ENCODE data around the gene FJX1.

The FJX1 gene, protein sequence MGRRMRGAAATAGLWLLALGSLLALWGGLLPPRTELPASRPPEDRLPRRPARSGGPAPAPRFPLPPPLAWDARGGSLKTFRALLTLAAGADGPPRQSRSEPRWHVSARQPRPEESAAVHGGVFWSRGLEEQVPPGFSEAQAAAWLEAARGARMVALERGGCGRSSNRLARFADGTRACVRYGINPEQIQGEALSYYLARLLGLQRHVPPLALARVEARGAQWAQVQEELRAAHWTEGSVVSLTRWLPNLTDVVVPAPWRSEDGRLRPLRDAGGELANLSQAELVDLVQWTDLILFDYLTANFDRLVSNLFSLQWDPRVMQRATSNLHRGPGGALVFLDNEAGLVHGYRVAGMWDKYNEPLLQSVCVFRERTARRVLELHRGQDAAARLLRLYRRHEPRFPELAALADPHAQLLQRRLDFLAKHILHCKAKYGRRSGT

DNA sequence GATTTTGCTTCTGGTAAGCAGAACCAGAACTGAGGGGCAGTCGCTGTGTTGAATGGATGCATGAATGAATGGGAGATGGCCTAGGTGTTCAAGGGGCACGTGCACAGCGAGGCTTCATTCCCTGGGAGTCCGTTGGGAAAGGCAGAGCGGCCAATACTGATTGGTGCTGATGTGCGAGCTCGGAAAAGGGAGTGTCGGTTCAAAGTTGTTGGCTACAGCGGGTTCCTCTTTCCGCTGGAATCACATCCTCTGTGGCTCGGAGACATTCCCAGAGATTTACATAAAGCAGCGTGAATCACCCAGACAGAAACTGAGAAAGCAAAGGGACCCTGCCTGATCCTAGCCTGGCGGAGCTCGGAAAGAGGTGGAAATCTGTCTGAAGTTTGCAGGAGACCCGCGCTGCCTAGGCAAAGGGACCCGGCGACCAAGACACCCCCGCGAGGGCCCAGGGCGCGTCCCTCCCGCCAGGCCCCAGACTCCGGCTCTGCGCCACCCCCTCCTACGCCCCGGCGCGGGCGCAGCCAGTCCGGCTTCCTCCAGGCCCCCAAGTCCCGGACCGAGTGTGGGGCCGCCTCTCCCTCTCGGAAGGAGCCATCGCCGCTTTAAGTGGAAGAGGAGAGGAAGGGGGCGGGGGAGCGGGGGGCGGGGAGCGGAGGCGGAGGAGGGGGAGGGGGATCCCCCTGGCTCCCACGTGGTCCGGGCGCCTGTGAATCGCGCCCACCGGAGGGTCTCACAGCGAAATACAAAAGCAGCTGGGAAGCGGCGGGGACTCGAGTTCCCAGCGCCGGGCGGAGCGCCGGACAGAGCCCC is at the start of gene FJX1:
TSS of gene FJX1 (plus strand) at position 774 of the 810 bp plus-strand sequence. CDS start 177 bp downstream, outside the sequence.
- DNase-seq (ENCODE audit: low read depth) = peak; percentile 80

DNA sequence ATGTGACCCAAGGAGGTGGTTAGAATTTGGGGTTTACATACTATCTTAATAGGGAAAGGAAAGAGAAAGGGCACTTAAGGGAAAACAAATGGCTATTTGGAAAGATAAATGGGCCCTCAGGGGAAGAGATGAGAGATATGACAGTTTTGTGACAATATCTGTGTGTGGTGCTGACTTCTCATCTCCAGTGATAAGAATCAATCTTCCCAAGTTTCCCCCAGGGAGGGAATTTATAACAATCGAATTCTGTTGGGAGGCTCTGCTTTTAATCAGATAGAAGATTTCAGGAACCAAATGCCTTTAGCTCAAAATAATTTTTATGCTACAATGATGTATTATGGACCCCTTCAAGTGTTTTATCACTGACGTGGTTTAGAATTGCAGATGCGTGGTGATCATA is 46.6 kb upstream of the FJX1 start:
- no peak for DNase-seq (ENCODE audit: low read depth)

DNA sequence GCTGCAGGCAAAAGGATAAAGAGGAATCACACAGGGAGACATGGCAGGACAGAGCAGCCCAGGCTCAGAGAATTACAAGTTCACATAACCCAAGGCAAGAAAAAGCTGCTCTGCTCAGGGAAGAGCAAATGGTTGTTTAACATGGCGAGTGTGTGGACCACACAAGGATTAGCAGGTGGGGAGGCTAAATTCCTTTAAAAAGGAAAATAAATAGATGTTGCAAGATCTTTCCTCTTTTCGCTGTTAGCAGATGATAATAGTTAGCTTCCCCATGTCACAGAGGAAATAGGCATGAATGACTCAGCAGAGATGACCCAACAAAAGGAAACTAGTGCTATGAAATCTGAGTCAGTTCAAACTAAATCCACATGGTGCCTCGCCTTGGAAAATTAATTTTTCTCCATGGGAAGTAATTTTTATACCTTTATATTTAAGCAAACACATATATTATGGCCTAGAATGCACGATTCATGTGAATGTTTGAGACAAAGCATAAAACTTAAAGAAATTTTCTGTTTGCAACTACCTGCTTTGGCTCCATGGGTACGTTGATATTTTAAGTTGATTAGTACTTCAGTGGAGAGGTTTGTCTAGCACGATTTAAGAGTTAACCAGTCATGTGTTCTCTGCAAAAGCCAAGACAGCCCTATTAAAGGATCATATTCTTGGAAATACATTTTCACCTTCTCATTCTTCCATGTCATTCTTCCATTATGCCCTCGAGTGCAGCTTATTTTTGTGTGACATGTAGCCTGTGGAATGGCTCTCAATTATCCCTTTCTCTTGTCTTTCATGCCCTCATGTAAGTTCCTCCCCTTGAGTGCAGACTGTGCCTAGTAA is 38.5 kb upstream of the FJX1 start:
- peak; percentile 95 for DNase-seq (ENCODE audit: low read depth)

DNA sequence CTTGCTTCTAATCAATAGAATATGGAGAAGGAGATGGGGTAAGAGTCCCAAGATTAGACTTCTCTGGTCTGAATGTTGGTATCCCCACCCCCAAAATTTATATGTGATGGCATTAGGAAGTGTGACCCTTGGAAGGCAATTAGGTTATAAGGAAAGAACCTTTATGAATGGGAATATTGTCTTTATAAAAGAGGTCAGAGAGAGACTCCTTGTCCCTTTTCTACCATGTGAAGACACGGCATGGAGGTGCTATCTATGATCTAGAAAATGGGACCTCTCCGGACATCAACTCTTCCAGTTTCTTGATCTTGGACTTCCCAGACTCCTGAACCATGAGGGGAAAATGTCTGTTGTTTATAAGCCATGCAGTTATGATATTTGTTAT is 37.9 kb upstream of the FJX1 start:
- DNase-seq (ENCODE audit: low read depth) = no peak

DNA sequence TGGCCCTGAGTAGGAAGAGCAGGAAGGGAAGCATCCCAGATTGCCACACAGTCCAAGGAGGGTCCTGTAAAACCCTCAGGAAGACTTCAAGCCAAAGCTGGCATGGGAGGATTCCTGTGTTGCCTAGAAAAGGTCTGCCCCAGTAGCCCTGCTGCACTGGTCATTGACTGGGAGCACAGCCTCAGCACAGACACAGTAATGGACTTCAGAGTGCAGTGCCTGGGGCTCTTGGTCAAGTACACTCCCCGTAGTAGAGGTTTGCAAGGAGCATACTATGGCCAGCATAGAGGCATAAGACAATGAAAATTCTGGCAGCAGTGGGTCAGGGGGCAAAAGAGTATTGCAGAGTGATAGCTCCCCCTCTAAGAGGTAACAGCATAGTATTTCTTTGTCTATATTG is 36.2 kb upstream of the FJX1 start:
- DNase-seq (ENCODE audit: low read depth) = no peak

DNA sequence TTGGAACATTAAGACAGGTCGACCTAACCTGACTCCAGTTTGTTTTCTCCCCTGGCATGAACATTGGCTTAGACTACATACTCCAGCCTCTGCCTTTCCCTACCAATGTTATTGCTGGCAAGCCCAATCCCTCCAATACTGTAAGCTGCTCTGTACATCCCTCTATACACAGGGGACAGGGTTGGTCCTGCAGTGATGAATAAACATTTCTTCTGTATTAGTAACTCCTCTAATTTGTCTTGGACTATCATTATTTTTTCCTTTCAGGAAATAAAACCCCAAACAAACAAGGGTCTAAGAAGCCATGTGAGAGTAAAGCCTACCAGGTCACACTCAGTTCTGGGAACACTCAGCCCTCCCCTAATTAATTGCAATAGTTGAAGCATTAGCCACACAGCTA is 35.1 kb upstream of the FJX1 start:
- peak; percentile 89 for DNase-seq (ENCODE audit: low read depth)

DNA sequence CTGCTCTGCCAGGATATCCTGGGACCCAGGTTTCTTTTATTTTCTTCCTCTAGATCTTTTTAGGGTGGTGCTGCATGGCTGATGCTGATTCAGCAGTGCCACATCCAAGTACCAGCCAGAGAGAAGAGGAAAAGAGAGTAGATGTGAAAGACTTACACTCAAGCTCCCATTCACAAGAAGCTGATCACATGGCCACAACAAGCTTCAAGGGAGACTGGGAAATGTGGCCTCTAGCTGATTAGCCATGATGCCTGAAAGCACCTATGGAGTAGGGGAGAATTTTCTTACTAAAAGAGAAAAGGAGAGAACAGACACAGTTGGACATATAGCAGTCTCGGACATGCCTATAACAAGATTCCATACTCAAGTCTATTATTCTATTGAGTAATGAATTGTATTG is 34.4 kb upstream of the FJX1 start:
- no peak for DNase-seq (ENCODE audit: low read depth)

DNA sequence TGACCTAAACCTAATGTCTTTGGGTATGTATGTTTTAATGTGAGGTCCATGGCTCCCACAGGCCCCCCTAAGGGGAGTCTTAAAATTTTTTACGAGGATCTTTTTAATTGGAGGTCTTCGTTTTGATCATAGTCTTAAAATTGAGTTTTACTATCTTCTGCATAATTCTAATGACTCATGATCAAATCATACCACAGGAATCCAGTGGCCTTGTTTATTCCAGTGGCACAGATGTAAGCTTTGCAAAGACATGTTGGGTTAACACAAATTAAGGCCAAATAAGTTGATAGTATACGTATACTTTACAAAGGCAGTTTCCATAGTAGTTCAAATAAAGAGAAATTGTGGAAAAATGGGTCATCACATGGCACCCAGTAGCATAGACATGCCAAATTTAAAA is 33.9 kb upstream of the FJX1 start:
- peak; percentile 59 for DNase-seq (ENCODE audit: low read depth)

DNA sequence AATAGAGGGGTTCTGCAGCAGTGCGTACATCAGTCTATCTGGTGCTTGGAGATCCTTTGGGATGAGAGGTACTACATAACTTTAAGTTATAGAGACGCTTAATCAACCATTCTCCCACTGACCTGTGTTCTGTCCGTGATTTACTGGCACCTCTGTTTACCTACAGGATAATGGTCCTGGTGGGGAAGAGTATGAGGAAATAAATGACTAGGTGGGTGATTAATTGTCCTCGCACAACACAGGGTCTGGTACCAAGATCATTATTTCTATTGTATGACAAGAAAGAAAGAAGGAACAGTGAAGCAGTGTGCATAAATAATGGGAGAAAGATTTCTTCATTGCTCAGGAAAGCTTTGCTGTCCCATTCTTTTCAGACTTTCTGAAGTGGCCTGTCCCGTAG is 32.8 kb upstream of the FJX1 start:
- no peak for DNase-seq (ENCODE audit: low read depth)

DNA sequence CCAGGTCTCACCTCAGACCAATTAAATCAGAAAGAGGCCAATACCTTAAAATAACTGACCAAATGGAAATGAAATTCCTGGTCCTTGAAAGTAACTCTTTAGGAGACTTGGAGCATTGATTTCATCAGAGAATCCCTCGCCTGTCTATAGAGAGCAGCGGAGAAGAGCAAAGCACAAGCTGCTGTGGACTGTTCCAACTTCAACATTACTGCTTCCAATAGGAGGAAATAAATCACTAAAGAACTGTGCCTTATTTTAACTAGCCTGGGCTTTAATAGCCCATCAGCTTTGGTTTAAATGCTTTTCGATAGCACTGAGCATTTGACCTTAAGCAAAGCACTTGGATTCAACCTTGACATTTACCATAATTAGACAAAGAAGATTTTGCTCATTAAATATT is 32.0 kb upstream of the FJX1 start:
- DNase-seq (ENCODE audit: low read depth) = no peak

DNA sequence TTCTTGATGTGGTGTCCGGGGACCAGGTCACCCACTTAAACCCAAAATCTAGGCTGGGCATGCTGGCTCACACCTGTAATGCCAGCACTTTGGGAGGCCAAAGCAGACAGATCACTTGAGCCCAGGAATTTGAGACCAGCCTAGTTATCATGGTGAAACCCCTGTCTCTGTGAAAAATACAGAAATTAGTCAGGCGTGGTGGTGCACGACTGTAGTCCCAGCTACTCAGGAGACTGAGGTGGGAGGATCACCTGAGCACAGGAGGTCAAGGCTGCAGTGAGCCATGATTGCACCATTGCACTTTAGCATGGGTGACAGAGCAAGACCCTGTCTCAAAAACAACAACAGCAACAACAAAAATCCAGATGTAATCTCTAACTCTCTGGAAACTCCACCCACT is 30.3 kb upstream of the FJX1 start:
- no peak for DNase-seq (ENCODE audit: low read depth)

DNA sequence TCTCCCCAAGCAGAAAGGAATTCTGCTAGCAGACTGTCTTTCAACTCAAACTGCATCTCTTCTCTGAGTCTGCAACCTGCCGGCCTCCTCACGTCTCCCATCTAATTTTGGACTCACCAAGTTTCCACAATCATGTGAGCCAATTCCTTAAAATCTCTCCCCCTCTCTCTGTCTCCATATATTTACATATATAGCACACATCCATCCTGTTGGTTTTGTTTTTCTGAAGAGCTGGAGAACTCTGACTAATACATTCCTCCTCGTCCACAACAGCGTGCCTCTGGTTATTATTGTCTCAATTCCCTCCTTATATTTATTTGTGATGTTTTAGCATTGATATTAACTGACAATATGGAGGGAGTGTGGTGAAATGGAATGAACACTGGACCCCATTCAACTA is 29.6 kb upstream of the FJX1 start:
- DNase-seq (ENCODE audit: low read depth) = peak; percentile 59

DNA sequence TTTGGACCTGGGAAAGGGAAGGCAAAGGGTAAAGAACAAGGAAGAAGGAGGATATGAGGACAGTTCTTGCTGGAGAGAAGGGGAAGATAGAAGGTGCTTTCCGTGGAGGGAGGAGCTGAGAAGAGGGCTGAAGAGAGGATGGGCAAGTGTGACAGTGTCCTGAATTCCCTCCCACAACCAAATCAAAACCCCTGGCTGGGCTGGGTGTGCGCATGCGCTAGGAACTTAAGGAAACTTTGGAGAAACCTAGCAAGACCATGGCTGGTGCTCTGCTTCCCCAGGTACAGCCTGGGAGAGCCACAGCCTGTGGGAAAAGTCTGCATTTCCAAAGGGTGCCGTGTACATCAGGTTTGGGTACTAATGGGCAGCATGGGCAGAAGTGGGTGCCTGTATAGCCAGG is 29.0 kb upstream of the FJX1 start:
- no peak for DNase-seq (ENCODE audit: low read depth)

DNA sequence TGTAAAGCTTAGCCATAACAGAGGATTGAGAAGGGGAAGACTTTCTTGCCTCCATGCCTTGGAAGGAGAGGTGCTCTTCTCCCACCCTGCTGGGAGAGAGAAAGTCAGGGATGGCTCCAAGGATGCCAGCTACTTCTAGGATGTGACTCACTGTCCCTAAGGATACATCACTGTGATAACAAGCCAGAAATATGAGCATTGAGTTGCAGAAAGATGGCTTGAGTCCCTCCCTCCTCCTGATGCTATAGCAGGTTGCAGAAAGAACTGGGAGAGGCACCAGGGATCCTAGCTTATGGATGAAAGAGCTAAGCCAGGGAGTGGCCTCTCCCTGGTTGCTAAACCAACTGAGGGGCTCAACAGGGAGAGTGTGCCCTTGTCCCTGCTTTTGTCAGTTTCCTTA is 27.8 kb upstream of the FJX1 start:
- peak; percentile 27 for DNase-seq (ENCODE audit: low read depth)

DNA sequence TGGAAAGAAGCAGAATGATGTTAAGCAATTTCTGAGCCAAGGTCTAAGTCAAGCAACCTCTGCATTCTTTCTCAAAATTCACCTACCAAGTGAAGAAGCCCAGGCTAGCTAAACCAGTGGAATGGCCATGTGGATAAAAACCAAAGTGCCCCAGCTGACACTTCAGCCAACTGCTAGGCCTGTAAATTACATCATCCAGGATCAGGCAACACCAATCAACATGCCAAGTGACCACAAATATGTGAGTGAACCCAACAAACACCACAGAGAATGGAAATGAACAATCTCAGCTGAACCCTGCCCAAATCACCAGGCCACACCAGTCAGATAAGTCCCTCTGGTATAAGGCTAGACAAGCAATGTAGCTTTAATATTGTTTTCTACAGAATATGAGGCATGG is 25.1 kb upstream of the FJX1 start:
- DNase-seq (ENCODE audit: low read depth) = peak; percentile 89

DNA sequence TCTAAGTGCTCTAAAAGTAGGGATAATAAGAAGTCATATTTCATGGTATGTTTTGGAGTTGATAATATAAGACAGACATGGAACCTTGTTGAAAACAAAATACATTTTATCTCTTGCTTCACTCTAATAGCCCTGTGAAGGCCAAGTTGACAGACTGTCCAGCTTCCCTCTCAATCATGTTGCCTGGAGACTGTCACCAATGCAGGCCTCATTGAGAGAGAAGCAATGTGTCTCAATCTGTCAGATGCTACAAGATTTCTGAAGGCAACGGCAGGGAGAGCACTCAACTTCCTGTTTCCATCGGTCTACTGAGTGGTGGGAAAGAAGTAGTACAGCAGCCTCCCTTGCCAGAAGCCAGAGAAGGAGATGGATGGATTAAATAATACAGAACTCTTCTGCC is 23.6 kb upstream of the FJX1 start:
- no peak for DNase-seq (ENCODE audit: low read depth)

DNA sequence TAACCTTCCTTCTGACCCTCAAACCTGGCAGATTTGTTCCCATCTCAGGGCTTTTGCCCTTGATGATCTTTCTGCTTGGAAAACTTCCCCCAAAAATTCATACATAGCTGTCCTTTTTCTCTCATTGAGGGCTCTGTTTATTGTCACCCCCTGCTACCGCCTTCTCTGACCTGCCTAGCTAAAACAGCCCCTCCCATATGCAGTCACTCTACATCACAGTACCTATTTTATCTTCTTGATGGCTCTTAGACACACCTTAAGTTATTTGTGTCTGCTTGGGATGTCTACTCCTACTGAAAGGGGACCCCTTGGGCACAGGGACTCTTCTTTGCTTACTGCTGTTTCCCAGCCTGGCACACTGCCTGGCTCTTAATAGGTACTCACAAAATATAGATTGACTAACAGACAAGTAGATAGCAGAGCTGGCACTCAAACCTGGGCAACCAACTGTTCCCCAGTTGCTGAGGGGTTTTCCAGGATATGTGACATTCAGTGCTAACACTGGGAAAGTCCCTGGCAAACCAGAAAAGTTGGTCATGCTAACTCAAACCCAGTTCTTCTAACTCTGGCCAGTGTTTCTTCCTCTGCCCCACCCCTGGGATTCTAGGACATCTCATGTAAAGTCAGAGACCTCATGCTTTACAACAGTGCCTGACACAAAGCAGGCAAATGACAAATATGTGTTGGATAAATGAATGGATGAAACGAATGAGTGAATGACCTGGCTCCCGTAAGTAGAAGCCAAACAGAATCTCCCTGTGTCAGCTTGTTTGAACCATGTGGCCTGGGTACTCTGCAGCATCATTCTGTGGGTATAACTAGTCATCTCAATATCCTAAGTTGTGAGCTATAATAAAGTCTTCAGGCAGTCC is 19.8 kb upstream of the FJX1 start:
- DNase-seq (ENCODE audit: low read depth) = no peak

DNA sequence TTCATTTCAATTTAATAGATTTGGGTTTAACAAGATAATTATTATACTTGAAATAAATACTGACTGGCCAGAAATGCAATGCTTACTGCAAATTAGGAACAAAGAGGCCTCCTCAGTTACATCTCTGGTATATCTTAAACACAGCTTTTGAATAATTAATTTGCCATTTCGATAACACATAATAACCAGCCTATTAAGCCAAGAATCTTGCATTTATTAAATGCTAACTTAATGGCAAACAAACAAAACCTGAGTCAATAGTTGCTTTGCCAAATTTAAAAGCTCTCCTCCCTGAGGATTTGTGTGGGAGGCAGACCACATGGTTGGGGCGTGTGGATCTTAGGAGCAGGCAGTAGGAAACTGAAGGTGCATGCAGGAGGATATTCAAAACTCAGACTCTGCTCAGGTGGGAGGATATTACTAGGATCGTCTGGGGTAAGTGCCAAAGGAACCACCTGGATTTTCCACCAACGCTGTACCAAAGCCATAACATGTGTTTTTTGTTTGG is 17.9 kb upstream of the FJX1 start:
- DNase-seq (ENCODE audit: low read depth) = no peak

DNA sequence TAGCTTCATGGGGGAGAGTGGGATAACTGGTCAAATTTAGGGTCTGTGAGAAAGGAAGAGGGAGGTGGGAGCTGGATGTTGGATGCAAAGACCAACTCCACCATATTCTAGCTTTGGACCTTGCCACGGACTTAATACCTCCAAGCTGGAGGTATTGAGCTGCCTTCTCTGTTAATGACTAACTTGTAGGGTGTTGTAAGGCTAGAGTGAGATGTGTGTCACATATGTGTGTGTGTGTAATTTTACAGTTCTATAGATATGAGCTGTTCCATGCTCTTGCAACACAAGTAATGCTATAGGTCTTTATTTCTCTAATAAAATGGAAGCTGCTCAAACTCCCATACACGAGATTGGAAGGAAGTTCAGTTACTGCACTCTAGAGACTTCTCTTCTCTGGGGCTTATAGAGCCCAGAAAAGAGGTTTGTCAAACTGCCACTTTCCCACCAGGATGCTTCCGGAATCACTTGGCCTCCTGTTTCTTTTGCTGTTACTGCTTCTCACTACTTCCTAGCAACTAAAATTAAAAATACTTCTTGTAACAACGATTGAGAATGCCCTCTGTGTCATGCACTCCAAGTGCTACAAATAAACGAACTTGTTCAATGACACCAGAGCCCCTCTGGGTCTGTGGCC is 16.0 kb upstream of the FJX1 start:
- DNase-seq (ENCODE audit: low read depth) = no peak

DNA sequence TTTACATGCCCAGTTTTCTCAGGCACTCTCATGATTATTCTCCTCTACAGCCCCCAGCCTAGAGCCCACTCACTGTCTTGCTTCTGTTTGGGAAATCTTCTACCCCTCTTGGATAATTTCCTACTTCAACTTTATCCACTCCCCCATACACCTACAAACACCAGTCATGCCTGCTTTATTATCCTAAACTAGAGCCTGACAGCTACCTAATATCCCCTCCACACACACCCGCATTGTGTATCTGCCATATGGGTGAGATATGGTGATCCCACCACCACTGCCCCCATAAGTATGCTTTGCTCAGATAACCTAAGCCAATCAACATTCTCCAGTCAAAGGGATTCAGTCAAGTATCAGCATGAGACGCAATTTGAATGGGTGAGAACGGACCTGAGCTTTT is 15.3 kb upstream of the FJX1 start:
- no peak for DNase-seq (ENCODE audit: low read depth)

DNA sequence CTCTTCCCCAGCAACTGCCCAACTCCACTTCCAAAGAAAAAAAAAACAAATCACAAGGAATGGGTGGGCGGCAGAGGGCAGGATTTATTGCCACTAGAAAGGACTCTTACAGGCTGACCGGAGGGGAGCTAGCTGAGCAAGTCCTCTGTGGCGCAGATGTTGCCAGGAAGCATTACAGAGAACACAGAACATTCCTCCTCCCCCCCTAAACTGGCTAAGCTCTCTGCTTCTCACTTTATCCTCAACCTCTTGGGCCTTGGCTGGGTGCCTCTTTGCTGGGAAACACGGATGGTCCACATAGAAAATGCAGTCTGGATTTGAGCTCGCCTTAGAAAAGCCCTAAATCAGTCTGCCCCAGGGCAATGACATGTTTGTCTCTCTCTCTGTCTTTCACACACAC is 12.6 kb upstream of the FJX1 start:
- peak; percentile 24 for DNase-seq (ENCODE audit: low read depth)
